Measurements from ENCODE around the gene ZNF345.

The ZNF345 gene

DNA sequence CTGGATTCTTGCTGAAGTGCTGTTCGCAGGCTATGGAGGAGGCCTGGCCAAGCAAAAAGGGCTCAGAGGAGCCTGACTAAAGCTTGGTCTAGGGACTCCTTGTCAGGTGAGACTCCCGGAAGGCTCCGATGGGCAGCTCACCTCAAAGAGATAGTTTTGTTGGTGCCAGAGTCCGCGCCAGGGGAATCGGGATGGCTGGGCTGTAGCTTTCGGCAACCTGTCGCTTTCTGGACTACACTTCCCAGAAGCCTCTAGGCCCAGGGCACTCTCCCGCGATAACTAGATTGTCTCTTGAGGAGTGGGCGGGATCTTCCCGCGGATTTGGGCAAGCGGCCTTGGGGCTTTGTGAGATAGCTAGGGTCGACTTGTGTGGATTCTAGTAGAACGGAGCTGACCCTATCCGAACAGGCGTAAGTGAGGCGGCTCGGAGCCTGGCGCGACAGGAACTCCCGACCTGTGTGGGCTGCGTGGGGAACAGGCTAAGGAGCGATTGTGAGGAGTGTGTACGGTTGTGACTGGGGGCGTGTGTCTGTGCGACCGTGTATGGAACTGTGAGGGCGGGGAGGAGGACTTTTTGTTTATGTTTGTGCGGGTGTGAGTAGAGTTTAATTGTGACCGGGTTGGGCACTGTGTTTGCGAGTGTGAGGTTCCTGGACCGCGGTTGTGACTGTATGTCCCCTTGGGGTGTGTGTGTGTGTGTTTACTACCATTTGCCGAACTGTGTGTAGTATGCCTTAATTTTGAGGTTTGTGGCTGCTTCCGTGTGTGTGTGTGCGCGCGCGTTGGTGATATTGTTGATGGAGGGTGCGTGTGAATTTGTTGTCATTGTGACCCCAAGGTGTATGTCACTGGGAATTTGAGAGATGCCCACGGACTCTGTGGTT lies at the start of gene ZNF345:
TSS of gene ZNF345 (plus strand) at position 318 of the 884 bp plus-strand sequence. CDS start 25,955 bp downstream, outside the sequence.
- DNase-seq (ENCODE audit: low read depth): peak; percentile 95

DNA sequence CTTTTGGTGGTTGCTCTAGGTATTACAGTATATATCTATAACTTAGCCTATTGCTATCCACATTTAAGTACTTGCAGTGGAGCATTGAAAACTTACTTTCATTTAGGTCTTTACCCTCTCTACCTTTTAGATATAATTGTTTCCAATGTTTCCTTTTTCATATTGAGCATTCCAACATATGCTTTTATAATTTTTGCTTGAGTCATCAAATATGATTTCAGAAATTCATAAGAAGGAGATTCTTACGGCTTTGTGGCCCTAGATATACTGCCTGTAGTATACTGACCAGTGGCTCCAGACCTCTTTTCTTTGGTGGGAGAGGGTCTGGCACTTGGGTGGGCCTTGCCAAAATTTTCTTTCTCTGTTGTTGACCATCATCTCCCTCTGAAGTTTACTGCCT lies 45.3 kb upstream of the ZNF345 start:
- DNase-seq (ENCODE audit: low read depth): no peak

DNA sequence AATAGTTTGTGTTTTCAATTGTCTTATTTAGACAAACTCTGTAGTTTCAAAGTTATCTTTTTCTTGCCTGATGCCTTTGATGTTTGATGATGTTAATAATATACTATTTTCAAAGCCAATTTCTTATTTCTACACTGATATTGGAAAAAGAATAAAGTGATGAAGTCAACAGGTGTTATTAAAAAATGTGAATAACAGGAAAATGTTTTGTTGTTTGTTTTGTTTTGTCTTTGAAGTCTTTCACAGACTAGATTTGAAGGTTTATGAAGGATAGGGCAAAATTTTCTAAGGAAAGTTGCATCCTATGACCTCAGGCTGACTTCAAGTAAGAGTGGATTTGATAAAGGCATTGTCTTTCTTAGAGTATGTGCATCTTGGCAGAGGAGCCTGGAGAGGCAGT lies 43.6 kb upstream of the ZNF345 start:
- no peak for DNase-seq (ENCODE audit: low read depth)

DNA sequence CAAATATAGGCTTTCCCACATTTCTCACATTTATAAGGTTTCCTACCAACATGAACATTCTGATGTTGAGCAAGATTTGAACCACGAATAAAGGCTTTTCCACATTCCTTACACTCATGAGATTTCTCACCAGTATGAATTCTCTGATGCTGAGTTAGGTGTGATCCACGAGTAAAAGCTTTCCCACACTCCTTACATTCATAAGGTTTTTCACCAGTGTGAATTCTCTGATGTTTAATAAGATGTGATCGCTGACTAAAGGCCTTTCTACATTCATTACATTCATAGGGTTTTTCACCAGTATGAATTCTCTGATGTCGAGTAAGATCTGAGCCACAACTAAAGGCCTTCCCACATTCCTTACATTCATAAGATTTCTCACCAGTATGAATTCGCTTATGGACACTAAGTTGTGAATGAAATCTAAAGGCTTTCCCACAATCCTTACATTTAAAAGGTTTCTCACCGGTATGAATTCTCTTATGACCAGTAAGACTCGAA lies 31.5 kb upstream of the ZNF345 start:
- DNase-seq (ENCODE audit: low read depth): no peak

DNA sequence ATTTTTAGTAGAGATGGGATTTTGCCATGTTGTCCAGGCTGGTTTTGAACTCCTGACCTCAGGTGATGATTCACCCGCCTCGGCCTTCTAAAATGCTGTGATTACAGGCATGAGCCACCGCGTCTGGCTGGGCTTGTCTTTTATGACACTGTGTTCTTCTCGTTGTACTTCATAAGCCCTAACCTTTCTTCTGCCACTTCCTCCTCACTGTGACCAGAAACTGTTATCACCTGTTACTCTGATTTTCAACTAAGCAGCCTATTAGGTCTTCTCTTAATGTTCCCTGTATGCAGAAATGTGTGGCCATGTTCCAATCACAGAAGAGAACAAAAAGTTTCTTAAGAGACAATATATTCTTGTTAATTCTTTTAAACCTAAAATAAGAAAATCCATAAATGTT lies 28.9 kb upstream of the ZNF345 start:
- DNase-seq (ENCODE audit: low read depth): no peak

DNA sequence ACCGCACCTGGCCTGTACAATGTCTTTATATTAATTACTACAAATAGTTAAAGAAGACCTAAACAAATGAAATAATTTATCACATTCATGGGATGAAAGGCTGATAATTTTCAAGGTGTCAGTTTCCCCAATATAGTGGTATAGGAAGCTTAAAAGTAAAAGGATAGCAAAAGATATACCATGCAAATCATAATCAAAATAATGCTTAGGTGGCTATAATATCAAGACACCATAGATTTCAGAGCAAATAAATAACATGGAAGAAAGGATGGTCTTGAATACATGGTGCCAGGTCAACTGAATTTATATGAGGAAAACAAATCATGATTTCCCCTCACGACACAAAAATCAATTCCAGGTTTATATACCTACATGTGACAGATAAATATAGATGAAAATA lies 17.2 kb upstream of the ZNF345 start:
- DNase-seq (ENCODE audit: low read depth): no peak

DNA sequence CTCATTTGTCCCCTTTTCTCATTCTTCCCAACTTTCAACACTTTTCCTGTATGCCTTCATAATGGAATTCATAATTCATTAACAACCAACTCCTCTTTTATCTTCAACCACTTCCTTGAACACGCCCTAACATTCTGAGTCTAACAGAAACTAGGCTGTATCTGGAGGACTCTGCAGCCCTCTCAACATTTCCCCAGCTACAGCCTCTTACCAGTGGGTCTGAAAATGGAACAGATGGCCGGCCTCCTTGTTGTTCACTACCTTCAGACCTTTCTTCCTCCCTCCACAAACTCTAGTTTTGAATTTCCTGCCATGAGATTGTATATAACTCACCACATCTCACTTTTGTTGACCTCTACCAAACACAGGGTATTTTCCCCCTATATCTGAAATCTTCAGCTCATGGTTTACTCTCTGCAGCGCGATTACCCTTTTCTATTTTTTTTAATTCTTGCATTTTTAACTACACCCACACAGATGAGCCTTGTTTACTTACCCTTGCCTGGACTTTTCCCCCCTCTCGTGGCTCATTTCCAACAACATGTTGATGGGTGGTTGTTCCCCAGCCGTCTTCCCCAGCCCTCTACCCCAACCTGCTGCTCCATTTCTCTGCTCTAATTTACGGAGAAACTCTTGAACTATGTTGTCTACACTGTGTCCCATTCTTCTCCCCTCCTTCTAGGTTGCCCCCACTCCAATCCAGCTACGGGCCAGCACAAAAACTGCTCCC lies 13.3 kb upstream of the ZNF345 start:
- DNase-seq (ENCODE audit: low read depth): peak; percentile 70

DNA sequence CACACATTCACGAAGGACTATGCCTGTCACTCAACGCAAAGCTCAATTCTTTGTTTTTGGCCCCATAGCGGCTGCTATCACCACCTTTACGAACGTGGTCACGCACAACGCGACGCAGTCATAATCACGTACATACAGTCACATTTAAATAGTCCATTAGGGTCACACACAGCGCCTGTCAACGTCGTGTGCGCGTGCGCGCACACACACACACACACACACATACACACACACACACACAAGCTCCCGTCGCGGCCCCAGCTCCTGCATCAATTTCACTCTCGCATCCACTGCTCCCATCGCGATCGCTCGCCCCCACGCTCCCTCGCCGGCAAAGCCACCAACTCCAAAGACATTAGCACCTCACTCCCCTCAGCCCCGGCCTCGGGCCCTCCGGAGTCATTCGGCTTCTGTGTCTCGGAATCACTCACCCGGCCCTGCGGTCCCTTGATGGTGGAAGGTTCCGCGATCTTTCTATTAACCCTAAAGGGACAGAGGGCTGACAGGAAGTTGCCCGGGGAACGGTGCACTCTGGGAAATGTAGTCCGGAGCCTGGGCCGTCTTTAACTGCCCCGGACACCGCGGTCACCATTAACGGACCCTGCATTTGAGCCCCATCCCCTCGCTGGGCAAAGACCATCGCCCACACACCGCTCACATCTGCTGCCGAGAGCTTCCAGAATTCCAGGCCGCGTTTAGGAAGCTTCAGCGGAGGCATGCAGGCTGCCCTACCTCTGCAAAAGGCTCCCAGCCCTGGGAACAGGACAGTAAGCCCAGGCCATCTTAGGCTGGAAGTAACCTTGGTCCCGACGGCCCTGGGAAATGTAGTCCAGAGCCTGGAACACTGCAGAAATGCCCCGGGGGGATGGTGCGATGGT lies 12.5 kb upstream of the ZNF345 start, which contains the start of gene ZNF790:
TSS of gene ZNF790 (minus strand) at position 482 of the 878 bp plus-strand sequence. CDS start 12,768 bp downstream, outside the sequence.
- DNase-seq (ENCODE audit: low read depth): peak; percentile 90

DNA sequence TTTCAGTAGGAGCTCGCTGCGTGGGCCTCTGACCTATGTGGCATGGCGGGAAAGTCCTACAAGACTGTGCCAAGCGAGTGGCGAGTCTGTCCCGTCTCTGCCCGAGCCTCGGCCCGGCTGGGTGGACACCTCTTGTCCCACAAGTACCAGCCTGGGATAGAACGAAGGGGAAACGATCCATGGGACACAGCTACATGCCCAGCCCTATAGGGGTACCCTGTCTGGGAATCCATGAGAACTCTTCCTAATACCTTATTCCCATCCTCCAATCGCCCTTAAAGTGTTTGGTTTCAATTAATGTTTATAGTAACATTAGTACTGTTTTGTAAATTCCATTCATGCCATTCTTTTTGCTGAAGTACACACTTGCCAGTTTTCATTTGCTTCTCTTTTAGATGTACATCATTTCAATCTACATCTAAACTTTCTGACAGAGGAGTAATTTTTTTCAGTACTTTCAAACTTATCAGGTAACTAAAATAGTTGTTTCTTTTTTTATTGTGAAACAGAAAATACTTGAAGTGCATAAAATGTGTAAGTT lies 11.8 kb upstream of the ZNF345 start:
- peak; percentile 35 for DNase-seq (ENCODE audit: low read depth)

DNA sequence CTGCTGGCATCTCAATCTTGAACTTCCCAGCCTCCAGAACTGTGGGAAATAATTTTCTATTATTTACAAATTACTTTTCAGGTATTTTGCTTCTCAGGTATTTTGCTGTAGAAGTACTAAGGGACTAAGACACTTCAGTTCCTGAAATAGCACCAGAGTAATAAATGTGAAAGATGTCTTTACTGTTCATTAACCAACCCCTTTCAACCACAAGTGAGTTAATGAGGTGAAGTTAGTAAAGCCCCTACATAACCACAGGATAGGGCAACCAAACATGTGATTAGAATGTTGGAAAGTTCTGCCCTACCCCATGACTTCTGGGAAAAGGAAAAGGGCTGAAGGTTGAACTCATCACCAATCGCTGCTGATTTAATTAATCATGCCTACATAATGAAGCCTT lies 2.7 kb upstream of the ZNF345 start:
- DNase-seq (ENCODE audit: low read depth): no peak

DNA sequence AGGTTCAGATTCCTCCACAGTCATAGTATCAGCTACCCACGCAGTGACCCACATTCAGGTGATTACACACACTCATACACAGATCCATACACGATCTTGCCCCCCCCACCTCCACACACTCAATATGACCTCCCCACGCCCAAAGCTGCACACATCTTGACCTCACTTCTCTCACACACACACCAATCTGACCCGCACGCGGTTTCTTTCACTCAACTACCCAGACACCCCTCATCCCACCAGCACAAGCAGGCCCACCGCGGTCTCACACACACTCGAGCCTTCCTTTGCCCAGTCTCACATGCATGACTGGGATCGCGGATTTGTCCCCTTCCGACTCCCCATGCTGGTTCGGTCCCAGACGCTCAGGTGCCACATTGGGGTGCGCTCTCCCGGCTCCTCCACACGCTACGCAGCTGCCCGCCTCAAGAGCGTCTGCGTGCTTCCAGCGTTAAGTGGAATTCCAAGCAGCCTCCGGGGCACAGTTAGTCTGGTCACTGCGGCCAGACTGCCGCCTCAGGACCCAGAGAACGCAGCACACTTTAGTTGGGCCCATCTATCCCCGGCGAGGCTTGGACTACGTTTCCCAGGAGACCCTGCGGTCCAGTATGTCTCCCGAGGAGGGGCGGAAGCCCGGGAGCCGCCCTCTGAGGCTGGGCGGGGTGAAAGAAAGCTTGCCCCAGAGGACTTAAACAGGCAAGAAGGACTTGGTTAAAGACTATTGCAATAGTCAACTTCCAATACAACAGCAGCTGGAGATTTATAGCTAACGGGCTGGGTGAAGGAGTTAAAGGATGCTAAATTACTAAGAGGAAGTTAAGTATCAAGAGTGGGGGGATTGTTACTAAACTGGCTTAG lies 746 bp upstream of the ZNF345 start:
- DNase-seq (ENCODE audit: low read depth): peak; percentile 95

DNA sequence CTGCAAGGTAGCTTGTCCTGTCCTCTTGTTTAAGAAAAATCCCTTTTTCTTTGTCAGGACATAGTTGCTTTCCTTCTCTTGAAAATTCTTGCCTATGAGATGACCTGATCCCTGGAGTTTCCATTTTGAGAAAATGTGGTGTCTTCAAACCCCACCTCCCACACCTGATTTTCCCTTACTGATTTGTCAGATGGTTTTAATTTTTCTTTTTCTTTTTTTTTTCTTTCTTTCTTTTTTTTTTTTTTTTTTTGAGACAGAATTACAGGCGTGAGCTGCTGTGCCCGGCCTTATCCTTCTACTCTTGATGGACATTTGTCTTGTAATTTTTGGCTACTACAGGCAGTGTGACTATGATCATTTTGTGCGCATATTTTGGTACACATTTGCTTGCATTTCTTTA lies 1.2 kb downstream of the ZNF345 start:
- no peak for DNase-seq (ENCODE audit: low read depth)

DNA sequence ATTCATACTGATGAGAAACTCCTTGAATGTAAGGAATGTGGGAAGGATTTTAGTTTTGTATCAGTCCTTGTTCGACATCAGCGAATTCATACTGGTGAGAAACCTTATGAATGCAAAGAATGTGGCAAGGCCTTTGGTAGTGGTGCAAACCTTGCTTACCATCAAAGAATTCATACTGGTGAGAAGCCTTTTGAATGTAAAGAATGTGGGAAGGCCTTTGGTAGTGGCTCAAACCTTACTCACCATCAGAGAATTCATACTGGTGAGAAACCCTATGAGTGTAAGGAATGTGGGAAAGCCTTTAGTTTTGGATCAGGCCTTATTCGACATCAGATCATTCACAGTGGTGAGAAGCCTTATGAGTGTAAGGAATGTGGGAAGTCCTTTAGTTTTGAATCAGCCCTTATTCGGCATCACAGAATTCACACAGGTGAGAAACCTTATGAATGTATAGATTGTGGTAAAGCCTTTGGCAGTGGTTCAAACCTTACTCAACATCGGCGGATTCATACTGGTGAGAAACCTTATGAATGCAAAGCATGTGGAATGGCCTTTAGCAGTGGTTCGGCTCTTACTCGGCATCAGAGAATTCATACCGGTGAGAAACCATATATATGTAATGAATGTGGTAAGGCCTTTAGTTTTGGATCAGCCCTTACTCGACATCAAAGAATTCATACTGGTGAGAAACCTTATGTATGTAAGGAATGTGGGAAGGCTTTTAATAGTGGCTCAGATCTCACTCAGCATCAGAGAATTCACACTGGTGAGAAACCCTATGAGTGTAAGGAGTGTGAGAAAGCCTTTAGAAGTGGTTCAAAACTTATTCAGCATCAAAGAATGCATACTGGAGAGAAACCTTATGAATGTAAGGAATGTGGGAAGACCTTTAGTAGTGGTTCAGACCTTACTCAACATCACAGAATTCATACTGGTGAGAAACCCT lies 26.6 kb downstream of the ZNF345 start:
- DNase-seq (ENCODE audit: low read depth): no peak

DNA sequence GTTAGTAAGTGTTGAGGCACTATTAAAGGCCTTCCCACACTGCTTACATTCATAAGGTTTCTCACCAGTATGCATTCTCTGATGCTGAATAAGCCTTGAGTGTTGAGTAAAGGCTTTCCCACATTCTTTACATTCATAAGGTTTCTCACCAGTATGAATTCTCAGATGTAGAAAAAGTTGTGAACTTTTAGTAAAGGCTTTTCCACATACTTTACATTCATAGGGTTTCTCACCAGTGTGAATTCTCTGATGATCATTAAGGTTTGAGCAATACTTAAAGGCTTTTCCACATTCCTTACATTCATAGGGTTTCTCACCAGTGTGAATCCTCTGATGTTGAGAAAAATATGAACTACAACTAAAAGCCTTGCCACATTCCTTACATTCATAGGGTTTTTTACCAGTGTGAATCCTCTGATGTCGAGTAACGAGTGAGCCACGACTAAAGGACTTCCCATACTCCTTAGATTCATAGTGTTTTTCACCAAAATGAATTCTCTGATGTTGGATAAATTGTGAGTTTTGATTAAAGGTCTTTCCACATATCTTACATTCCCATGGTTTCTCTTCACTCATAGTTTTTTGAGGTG lies 41.2 kb downstream of the ZNF345 start:
- no peak for DNase-seq (ENCODE audit: low read depth)

DNA sequence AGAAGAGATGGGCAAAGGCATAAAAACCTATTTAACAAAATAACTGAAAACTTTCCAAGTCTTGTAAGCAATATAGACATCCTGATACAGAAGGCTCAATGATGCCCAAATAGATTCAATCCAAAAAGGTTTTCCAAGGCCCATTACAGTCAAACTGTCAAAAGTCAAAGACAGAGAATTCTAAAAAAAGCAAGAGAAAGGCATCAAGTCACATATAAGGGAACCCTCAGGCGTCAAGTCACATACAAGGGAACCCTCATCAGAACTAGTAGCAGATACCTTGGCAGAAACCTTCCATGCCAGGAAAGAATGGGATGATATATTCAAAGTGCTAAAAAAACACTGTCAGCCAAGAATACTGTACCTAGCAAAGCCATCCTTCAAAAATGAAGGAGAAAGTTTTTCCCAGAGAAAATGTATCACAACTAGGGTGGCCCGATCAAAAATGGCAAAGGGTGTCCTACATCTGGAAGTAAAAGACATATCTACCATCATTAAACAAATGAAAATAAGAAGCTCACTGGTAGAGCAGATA lies 44.2 kb downstream of the ZNF345 start:
- no peak for DNase-seq (ENCODE audit: low read depth)

DNA sequence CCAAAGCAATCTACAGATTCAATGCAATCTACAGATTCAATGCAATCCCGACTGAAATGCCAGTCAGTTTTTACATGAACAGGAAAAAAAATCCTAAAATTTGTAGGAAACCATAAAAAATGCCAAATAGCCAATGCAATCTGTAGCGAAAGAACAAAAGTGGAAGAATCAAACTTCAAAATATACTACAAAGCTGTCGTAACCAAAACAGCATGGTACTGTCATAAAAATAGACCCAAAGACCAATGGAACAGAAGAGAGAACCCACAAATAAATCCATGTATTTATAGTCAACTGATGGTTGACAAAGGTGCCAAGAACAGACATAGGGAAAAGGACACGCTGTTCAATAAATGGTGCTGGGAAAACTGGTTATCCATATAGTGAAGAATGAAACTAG lies 47.7 kb downstream of the ZNF345 start:
- no peak for DNase-seq (ENCODE audit: low read depth)

DNA sequence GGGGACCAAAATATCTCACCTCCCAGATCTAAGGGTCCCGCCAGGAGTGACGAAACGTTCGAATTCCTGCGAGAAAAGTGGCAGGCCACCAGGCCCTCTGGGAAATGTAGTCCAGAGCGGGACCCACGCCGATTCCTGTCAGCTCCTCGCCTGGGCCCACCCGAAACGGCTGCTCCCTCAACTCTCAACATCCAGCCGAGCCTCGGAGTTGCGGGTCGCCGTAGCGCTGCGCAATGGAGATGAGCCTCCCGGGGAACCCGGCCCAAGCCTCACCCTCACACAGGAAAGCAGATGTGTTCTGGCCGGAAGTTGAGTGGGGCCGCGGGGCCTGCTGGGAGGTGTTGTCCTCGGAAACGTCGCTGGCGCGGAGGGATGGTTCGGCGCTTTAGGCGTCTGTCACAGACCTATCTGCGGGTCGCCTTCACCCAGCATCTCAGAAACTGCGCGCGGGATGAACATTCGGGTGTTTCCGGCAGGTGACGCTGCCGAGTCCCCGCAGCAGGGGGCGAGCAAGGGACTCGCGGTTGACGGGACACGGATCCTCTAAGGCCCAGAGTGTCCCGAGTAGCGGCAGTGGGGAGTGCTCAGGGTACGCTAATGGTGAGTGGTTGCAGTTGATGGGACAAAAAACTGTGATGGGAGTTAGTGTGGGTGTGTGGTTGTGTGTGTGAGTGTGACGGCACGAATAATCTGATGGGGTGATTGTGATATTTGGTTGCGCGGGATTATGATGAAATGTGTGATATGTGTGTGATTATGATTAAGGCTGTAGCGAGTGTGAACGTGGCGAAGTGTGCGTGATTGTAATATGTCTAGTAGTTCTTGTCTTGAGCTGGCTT lies 65.5 kb downstream of the ZNF345 start, which contains the start of the genes ZNF568 and ZNF829:
TSS of gene ZNF568 (plus strand) at position 341 of the 839 bp plus-strand sequence. CDS start 6,439 bp downstream, outside the sequence.
TSS of gene ZNF829 (minus strand) at position 300 of the 839 bp plus-strand sequence. CDS start 1,124 bp downstream, outside the sequence.
- DNase-seq (ENCODE audit: low read depth): peak; percentile 89

DNA sequence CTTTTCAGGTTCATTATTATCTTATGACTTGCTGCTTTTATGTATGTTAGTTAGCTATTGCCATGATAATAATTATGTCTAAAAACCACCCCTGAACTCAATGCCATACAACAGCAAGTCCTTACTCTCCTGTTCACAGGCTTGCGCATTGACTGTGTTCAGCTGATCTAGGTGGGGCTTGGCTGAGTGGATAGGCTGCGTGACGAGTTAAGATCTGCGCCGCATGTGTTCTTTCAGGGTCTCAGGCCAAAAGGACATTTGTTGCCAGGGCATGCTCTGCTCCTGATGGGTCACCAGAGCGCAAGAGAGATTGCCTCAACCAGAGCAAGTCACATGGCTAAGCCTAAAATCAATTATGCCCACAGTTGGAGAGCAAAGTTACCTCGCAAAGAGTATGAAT lies 66.3 kb downstream of the ZNF345 start:
- DNase-seq (ENCODE audit: low read depth): peak; percentile 68

Data from iris pigment epithelial cell (primary cell).